ENCODE data around the gene ZNF474.

Gene ZNF474

GRCh38 chr5:122183098-122183787, 53.9 kb downstream of the ZNF474 start:
- peak; percentile 22 for DNase-seq

GRCh38 chr5:122183788-122184170, 54.4 kb downstream of the ZNF474 start:
- DNase-seq: no peak

GRCh38 chr5:122184676-122185255, 55.4 kb downstream of the ZNF474 start:
- no peak for DNase-seq

DNA sequence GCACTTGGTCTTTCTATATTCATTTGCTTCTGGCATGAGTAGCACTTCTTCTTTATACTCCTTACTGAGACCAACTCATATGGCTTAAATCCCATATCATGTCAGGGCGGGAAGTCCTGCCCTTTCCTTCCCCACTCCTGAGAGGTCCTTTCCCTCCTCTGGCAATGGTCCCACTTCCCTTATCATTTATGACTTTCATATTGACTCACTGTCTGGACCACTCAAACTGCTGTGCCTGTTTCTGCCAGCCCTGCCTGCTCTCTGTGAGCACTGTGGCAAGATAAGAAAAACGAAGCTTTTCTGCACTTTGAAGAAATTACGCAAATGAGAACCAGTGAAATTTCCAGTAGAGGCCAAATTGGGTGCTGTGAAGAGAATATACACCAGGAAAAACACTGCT, 58.1 kb downstream of the ZNF474 start:
- DNase-seq: no peak

GRCh38 chr5:122190156-122190555, 60.8 kb downstream of the ZNF474 start:
- no peak for DNase-seq

GRCh38 chr5:122192497-122193496, 63.5 kb downstream of the ZNF474 start:
- DNase-seq: peak; percentile 32

DNA sequence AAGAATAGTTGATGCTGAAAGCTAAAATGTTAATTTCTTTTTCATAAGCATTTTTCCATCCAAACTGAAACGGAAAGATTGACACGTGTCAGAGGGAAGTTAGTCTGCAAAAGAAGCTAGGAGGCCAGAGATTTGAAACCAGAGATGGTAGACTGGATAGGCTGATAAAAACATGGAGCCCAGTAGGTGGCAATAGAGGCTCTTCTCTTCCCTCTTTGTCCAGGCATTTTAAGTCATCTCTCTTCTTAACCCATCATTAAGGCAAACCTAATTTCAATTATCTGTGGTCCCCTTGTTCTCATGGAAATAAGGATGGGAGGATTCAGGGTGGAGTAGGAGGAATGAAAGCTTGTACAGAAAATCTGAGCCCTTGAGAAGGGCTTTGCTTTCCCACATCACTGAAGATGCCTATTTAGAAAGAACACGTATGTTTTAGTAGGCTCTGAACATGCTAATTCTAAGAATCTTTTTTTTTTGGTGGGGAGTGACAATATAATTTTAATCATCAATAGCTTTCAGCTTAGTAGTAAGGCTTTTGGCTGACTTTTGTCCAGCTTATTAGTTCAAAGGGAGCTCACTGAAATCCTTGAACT, 66.6 kb downstream of the ZNF474 start:
- peak; percentile 38 for DNase-seq

GRCh38 chr5:122199146-122199545, 69.8 kb downstream of the ZNF474 start:
- DNase-seq: no peak

- DNase-seq: no peak
Observed at GRCh38 chr5:122200450-122200849, 71.1 kb downstream of the ZNF474 start.

DNA sequence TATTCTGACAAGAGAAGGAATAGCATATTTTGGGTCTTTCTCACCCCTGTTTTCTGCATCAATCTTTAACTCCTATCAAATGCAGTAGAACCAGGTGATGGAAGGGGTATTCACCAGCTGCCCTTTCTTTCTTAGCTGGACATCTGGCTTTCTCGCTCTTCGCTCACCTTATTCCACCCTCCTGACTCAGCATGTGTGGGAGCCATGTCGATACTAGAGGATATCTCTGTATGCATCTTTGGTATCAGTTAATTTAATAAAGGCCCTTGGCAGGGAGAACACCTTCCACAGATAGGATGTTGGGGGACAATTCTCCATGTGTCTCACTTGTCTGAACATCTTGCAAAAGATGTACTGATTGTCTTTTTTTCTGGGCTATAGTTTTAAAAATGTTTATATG, 71.5 kb downstream of the ZNF474 start:
- DNase-seq: no peak

DNA sequence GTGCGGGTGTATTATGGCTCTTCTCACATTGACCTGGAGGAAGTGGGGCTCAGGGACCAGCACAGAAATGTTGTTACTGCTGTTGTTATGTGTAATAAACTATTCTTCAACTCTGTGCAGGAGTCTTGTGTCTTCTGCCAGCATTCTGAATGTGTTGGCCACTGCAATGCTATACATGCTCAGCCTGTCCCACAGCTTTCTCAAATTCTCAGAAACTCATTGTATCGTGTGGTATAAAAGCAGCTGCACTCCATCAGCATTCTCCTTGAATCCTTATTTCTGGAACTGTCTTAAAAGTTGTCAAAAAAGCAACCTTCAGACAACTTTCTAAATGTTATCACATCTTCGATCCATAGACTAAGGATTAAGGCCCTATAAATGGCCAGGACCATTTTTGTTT, 72.0 kb downstream of the ZNF474 start:
- DNase-seq: no peak

GRCh38 chr5:122202952-122203351, 73.6 kb downstream of the ZNF474 start:
- no peak for DNase-seq

All from DMS79 treated with DMSO at 0.1 percent for 48 hours (cell line).